Ishikawa (cell line): ENCODE measurements around the gene DNER.

ENCODE experiments used
- CEBPB ChIP-seq: IDR thresholded peaks from 2 replicates; pipeline ENCODE4 v1.6.1; 2012
- CREB1 ChIP-seq: IDR thresholded peaks from 2 replicates; pipeline ENCODE4 v1.6.1; 2012; ENCODE audit warnings: low read depth
- EGR1 ChIP-seq: IDR thresholded peaks from 2 replicates; pipeline ENCODE4 v1.6.1; 2012
- EP300 ChIP-seq: IDR thresholded peaks from 2 replicates; pipeline ENCODE4 v1.6.1; 2012; ENCODE audit warnings: borderline replicate concordance
- FOXM1 ChIP-seq: IDR thresholded peaks from 2 replicates; pipeline ENCODE4 v1.6.1; 2012; ENCODE audit warnings: low read depth, borderline replicate concordance
- NFIC ChIP-seq: IDR thresholded peaks from 2 replicates; pipeline ENCODE4 v1.6.1; 2012
- RAD21 ChIP-seq: IDR thresholded peaks from 2 replicates; pipeline ENCODE4 v1.6.1; 2012; ENCODE audit warnings: low read depth
- REST ChIP-seq: IDR thresholded peaks from 2 replicates; pipeline ENCODE4 v1.6.1; 2012; ENCODE audit warnings: low read depth, mild to moderate bottlenecking
- TAF1 ChIP-seq: IDR thresholded peaks from 2 replicates; pipeline ENCODE4 v1.6.1; 2012; ENCODE audit warnings: low read depth, mild to moderate bottlenecking
- TCF12 ChIP-seq: IDR thresholded peaks from 2 replicates; pipeline ENCODE4 v1.6.1; 2012; ENCODE audit warnings: low read depth
- TEAD4 ChIP-seq: IDR thresholded peaks from 2 replicates; pipeline ENCODE4 v1.6.1; 2012
- USF1 ChIP-seq: IDR thresholded peaks from 2 replicates; pipeline ENCODE4 v1.6.1; 2012
- YY1 ChIP-seq: IDR thresholded peaks from 2 replicates; pipeline ENCODE4 v1.6.1; 2012; ENCODE audit warnings: low read depth
- ZBTB7A ChIP-seq: IDR thresholded peaks from 2 replicates; pipeline ENCODE4 v1.6.1; 2012; ENCODE audit warnings: low read depth
- TF ChIP-seq, protein P1 (sequence below): IDR thresholded peaks from 2 replicates; pipeline ENCODE4 v1.6.1; 2012

The DNER gene

DNA sequence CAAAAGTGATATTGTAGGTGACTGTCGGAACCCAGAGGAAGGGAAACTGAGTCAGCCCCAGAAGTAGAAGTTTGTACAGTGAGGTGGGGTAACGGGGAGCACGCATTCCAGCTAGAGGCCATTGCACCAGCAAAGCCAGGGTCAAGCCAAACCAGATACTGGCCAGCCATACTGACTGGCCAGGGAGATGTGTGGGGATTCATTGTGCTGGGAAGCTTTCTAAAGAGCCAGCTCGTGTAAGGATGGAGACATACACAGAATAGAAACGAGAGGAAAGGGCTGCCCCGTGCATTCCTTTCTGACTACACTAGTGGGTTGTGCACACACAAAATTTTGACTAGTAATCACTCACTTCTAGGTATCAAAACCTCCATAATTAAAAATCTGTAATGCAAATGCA lies 268.0 kb downstream of the DNER start:
- TF ChIP-seq TEAD4 (no peak), CEBPB (no peak), EGR1 (no peak), YY1 (no peak), CREB1 (no peak), ZBTB7A (no peak)

DNA sequence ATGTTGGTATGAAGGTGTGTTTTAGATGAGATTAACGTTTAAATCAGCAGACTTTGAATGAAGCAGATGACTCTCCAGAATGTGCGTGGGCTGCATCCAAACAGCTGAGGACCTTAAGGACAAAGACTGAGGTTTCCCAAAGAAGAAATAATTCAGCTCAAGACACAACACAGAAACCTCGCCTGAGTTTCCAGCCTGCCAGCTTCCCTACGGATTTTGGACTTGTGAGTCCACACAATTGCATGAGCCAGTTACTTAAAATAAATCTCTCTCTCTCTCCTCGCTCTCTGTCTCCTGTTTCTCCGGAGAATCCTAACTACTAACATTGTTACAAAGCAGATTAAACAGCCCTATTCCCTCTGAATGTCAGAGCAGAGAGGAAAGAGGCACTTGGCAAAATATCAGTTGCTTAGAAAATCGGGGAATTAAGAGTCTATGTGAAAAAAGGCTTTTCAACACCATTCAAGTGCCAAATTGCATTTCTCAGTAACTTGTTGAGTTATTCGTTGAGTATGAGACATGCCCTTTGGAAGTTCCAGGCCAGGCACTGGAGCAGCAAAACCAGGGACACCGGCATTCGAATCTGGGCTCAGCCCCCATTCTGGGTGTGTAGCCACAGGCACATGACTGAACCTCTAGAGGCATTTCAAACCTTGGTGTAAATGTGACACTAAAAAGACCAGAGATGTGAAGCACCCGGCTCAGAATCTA lies 268.7 kb downstream of the DNER start:
- no peak for TF ChIP-seq USF1
- no peak for TF ChIP-seq EGR1
- TF ChIP-seq REST, result no peak
- no peak for TF ChIP-seq YY1
- no peak for TF ChIP-seq RAD21
- no peak for TF ChIP-seq NFIC
- no peak for TF ChIP-seq TAF1
- TF ChIP-seq, protein P1, sequence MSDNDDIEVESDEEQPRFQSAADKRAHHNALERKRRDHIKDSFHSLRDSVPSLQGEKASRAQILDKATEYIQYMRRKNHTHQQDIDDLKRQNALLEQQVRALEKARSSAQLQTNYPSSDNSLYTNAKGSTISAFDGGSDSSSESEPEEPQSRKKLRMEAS, result no peak
- TF ChIP-seq FOXM1, result no peak
- no peak for TF ChIP-seq ZBTB7A
- TF ChIP-seq TCF12, result no peak
- no peak for TF ChIP-seq EP300
- no peak for TF ChIP-seq TEAD4
- TF ChIP-seq CREB1, result no peak

GRCh38 chr2:229445019-229445418 lies 269.3 kb downstream of the DNER start:
- TF ChIP-seq USF1, result no peak
- no peak for TF ChIP-seq RAD21

- TF ChIP-seq YY1, result no peak
- no peak for TF ChIP-seq TAF1
- no peak for TF ChIP-seq FOXM1
- TF ChIP-seq, protein P1, result no peak
- no peak for TF ChIP-seq EGR1
- no peak for TF ChIP-seq CEBPB
- no peak for TF ChIP-seq TEAD4
- no peak for TF ChIP-seq RAD21
- TF ChIP-seq ZBTB7A, result no peak
- no peak for TF ChIP-seq EP300
These were observed 270.6 kb downstream of the DNER start for GRCh38 chr2:229443546-229444268.

- TF ChIP-seq CREB1 (no peak), ZBTB7A (no peak), NFIC (no peak), TCF12 (no peak), USF1 (no peak), TEAD4 (no peak), REST (no peak), TAF1 (no peak), CEBPB (no peak), EP300 (no peak)
These were observed 271.2 kb downstream of the DNER start for GRCh38 chr2:229443141-229443540.
